GM12873 (cell line): Measurements from ENCODE around the gene HMCN2.

Source experiments
- CTCF ChIP-seq: IDR thresholded peaks from 2 replicates; pipeline ENCODE4 v1.5.1; 2012; ENCODE audit warnings: low read depth, mild to moderate bottlenecking, moderate library complexity, low read length, control low read depth; ENCODE audit not compliant: insufficient read depth; ENCODE audit errors: missing control alignments

Gene HMCN2

GRCh38 chr9:130308081-130308571 is 42.6 kb downstream of the HMCN2 start:
- no peak for TF ChIP-seq CTCF

GRCh38 chr9:130309689-130310455 is 44.3 kb downstream of the HMCN2 start:
- no peak for TF ChIP-seq CTCF

- TF ChIP-seq CTCF = no peak
These were observed 44.9 kb downstream of the HMCN2 start for GRCh38 chr9:130310456-130310855.

- no peak for TF ChIP-seq CTCF
These were observed 45.4 kb downstream of the HMCN2 start for GRCh38 chr9:130311003-130311402.

GRCh38 chr9:130311408-130312140 is 46.0 kb downstream of the HMCN2 start:
- no peak for TF ChIP-seq CTCF

- TF ChIP-seq CTCF = no peak
These were observed 47.7 kb downstream of the HMCN2 start for GRCh38 chr9:130313103-130313858.
